Trophoblast cell (in vitro differentiated cells and primary cell): Measurements from ENCODE around the gene AWAT1. TPM values are rescaled to one million over a fixed set of nuclear protein-coding genes. Genes with fewer than 3 reads are reported as not detected.

ENCODE experiments used
- DNase-seq, 2 donors: peaks; one replicate each; pipeline ENCODE4 v3.0.0-alpha.2; 2016
- H2AFZ ChIP-seq: 2 replicates; pipeline ENCODE4 v1.6.1; 2013; ENCODE audit warnings: low read length, moderate library complexity, mild to moderate bottlenecking; ENCODE audit not compliant: insufficient read depth, poor library complexity
- H2AK5ac ChIP-seq: 2 replicates; pipeline ENCODE4 v1.6.1; 2013; ENCODE audit warnings: mild to moderate bottlenecking, low read length
- H2BK120ac ChIP-seq: 2 replicates; pipeline ENCODE4 v1.6.1; 2013; ENCODE audit warnings: low read length, mild to moderate bottlenecking, moderate library complexity; ENCODE audit not compliant: insufficient read depth, poor library complexity
- H2BK12ac ChIP-seq: 2 replicates; pipeline ENCODE4 v1.6.1; 2013; ENCODE audit warnings: mild to moderate bottlenecking, low read length, moderate library complexity
- H2BK5ac ChIP-seq: 2 replicates; pipeline ENCODE4 v1.6.1; 2013; ENCODE audit warnings: low read length, low read depth, moderate library complexity, mild to moderate bottlenecking; ENCODE audit not compliant: poor library complexity
- H3K14ac ChIP-seq: 2 replicates; pipeline ENCODE4 v1.6.1; 2013; ENCODE audit warnings: mild to moderate bottlenecking, low read length
- H3K18ac ChIP-seq: 2 replicates; pipeline ENCODE4 v1.6.1; 2013; ENCODE audit warnings: mild to moderate bottlenecking, low read length
- H3K23ac ChIP-seq: 2 replicates; pipeline ENCODE4 v1.6.1; 2013; ENCODE audit warnings: low read length
- H3K27ac ChIP-seq: 2 replicates; pipeline ENCODE4 v1.5.1; 2013; ENCODE audit warnings: low read depth, mild to moderate bottlenecking, inconsistent platforms, low read length, moderate library complexity
- H3K27me3 ChIP-seq: 2 replicates; pipeline ENCODE4 v1.6.1; 2013; ENCODE audit warnings: inconsistent platforms, mild to moderate bottlenecking, low read length, moderate library complexity; ENCODE audit not compliant: insufficient read depth
- H3K36me3 ChIP-seq, 2 experiments: 1 replicate in 1 of 2; 2 replicates in 1 of 2; pipeline ENCODE4 v1.6.1; 2013; ENCODE audit warnings: low read length in 2 of 2, mild to moderate bottlenecking in 2 of 2, moderate library complexity in 1 of 2; ENCODE audit not compliant: insufficient read depth in 2 of 2, control insufficient read depth in 1 of 2
- H3K4ac ChIP-seq: 2 replicates; pipeline ENCODE4 v1.6.1; 2013; ENCODE audit warnings: low read depth, mild to moderate bottlenecking, low read length, moderate library complexity
- H3K4me1 ChIP-seq, 2 experiments: 1 replicate in 1 of 2; 2 replicates in 1 of 2; pipeline ENCODE4 v1.6.1; 2013; ENCODE audit warnings: low read length in 2 of 2, mild to moderate bottlenecking in 2 of 2, moderate library complexity in 1 of 2; ENCODE audit not compliant: insufficient read depth in 2 of 2, control insufficient read depth in 1 of 2
- H3K4me2 ChIP-seq: 2 replicates; pipeline ENCODE4 v1.6.1; 2013; ENCODE audit warnings: inconsistent platforms, mild to moderate bottlenecking, low read length, moderate library complexity
- H3K4me3 ChIP-seq: 2 replicates; pipeline ENCODE4 v1.5.1; 2013; ENCODE audit warnings: mild to moderate bottlenecking, low read depth, low read length, inconsistent platforms
- H3K79me1 ChIP-seq: one replicate; pipeline ENCODE4 v1.6.1; 2013; ENCODE audit warnings: low read length
- H3K79me2 ChIP-seq: 2 replicates; pipeline ENCODE4 v1.6.1; 2013; ENCODE audit warnings: low read length, mild to moderate bottlenecking; ENCODE audit not compliant: control insufficient read depth, insufficient read depth, poor library complexity
- H3K9ac ChIP-seq: 2 replicates; pipeline ENCODE4 v1.6.1; 2013; ENCODE audit warnings: mild to moderate bottlenecking, low read length
- H3K9me3 ChIP-seq: 2 replicates; pipeline ENCODE4 v1.6.1; 2013; ENCODE audit warnings: low read depth, mild to moderate bottlenecking, control low read depth, inconsistent platforms, low read length; ENCODE audit not compliant: insufficient read depth
- H4K12ac ChIP-seq: 2 replicates; pipeline ENCODE4 v1.6.1; 2013; ENCODE audit warnings: low read depth, mild to moderate bottlenecking, low read length, moderate library complexity
- H4K8ac ChIP-seq: 2 replicates; pipeline ENCODE4 v1.6.1; 2013; ENCODE audit warnings: low read depth, mild to moderate bottlenecking, low read length, moderate library complexity
- H4K91ac ChIP-seq: one replicate; pipeline ENCODE4 v1.6.1; 2013; ENCODE audit warnings: low read depth, mild to moderate bottlenecking, low read length, moderate library complexity
- WGBS: extraction: QIAGEN DNeasy Blood & Tissue Kit; methylation state at CpG from one replicate; pipeline ENCODE4 v1.1.7; 2013; ENCODE audit warnings: missing lambda C conversion rate; ENCODE audit not compliant: insufficient read length, insufficient coverage; ENCODE audit errors: extremely low coverage; 5-methylcytosine and 5-hydroxymethylcytosine counted together
- polyA plus RNA-seq: library from polyadenylated mRNA; stranded (reverse); fragments of 200-250 nt; gene quantifications from 2 replicates; pipeline ENCODE4 v1.2.3, GENCODE V29; 2013

AWAT1 gene
- not detected in 2 replicates for polyA plus RNA-seq

GRCh38 chrX:70234355-70234754 is at the start of gene AWAT1:
Gene AWAT1 (plus strand): TSS chrX:70234655. CDS start chrX:70234696, 41 bp downstream.
- peak; percentile 15 to 19 for DNase-seq
- no peaks in the 10 kb centered on the region for H3K79me1 ChIP-seq
- no peak within 1 kb of the TSS for H3K14ac ChIP-seq
- H4K8ac ChIP-seq = no peak within 1 kb of the TSS
- no peak within 1 kb of the TSS for H3K23ac ChIP-seq
- no peak within 1 kb of the TSS for H2AFZ ChIP-seq
- no peaks in the 10 kb centered on the region for H3K27me3 ChIP-seq
- WGBS = no CpG with 5 or more reads among the region's 3 CpGs
- H3K4me1 ChIP-seq = no peaks in the 10 kb centered on the region
- H3K4me2 ChIP-seq = no peak within 1 kb of the TSS
- no peak within 1 kb of the TSS for H3K4me3 ChIP-seq
- H4K12ac ChIP-seq = no peak within 1 kb of the TSS
- no peaks in the 10 kb centered on the region for H3K79me2 ChIP-seq
- H4K91ac ChIP-seq = no peak within 1 kb of the TSS
- no peak within 1 kb of the TSS for H3K4ac ChIP-seq
- H3K27ac ChIP-seq = no peak within 1 kb of the TSS
- H3K36me3 ChIP-seq = no peaks in the 10 kb centered on the region
- H3K9me3 ChIP-seq = no peaks in the 10 kb centered on the region
- H2BK120ac ChIP-seq = no peak within 1 kb of the TSS
- H3K18ac ChIP-seq = no peak within 1 kb of the TSS
- no peak within 1 kb of the TSS for H3K9ac ChIP-seq
- no peak within 1 kb of the TSS for H2BK12ac ChIP-seq
- H2AK5ac ChIP-seq = no peak within 1 kb of the TSS
- H2BK5ac ChIP-seq = no peak within 1 kb of the TSS

- Histone ChIP-seq H3K79me2 (no peaks in the 10 kb centered on the region), H4K8ac (no peak overlapping the region), H3K18ac (no peak overlapping the region), H3K27me3 (no peaks in the 10 kb centered on the region), H3K14ac (no peak overlapping the region), H2AFZ (no peak overlapping the region), H3K23ac (no peak overlapping the region), H3K79me1 (no peaks in the 10 kb centered on the region), H3K9me3 (no peaks in the 10 kb centered on the region), H3K4me2 (no peak overlapping the region), H2AK5ac (no peak overlapping the region), H3K4me3 (no peak overlapping the region), H3K4ac (no peak overlapping the region), H3K4me1 (no peaks in the 10 kb centered on the region), H2BK120ac (no peak overlapping the region), H4K91ac (no peak overlapping the region), H4K12ac (no peak overlapping the region), H2BK12ac (no peak overlapping the region), H2BK5ac (no peak overlapping the region), H3K36me3 (no peaks in the 10 kb centered on the region), H3K27ac (no peak overlapping the region), H3K9ac (no peak overlapping the region)
- DNase-seq = no peak
Observed at GRCh38 chrX:70190225-70190624, 44.2 kb upstream of the AWAT1 start.

- H2AFZ ChIP-seq = no peak overlapping the region
- H3K23ac ChIP-seq = no peak overlapping the region
- H3K9ac ChIP-seq = no peak overlapping the region
- no peak overlapping the region for H4K91ac ChIP-seq
- no peak overlapping the region for H3K18ac ChIP-seq
- H3K4me3 ChIP-seq = no peak overlapping the region
- no peak overlapping the region for H2BK120ac ChIP-seq
- no peak overlapping the region for H3K4ac ChIP-seq
- H3K79me2 ChIP-seq = no peaks in the 10 kb centered on the region
- no peaks in the 10 kb centered on the region for H3K27me3 ChIP-seq
- no CpG with 5 or more reads among the region's 12 CpGs for WGBS
- no peak overlapping the region for H3K14ac ChIP-seq
- H3K4me1 ChIP-seq = no peaks in the 10 kb centered on the region
- no peak overlapping the region for H3K27ac ChIP-seq
- DNase-seq = peak; percentile 43 to 77
- no peaks in the 10 kb centered on the region for H3K79me1 ChIP-seq
- no peak overlapping the region for H3K4me2 ChIP-seq
- H3K9me3 ChIP-seq = no peaks in the 10 kb centered on the region
- H4K12ac ChIP-seq = no peak overlapping the region
- H3K36me3 ChIP-seq = no peaks in the 10 kb centered on the region
- H2BK5ac ChIP-seq = no peak overlapping the region
- H2AK5ac ChIP-seq = no peak overlapping the region
- no peak overlapping the region for H4K8ac ChIP-seq
- H2BK12ac ChIP-seq = no peak overlapping the region
Observed at GRCh38 chrX:70196961-70197720, 37.3 kb upstream of the AWAT1 start.

- H3K4ac ChIP-seq = no peak overlapping the region
- no peak overlapping the region for H4K8ac ChIP-seq
- no peaks in the 10 kb centered on the region for H3K4me1 ChIP-seq
- no peaks in the 10 kb centered on the region for H3K36me3 ChIP-seq
- no peak overlapping the region for H2BK120ac ChIP-seq
- H3K18ac ChIP-seq = no peak overlapping the region
- H3K79me2 ChIP-seq = no peaks in the 10 kb centered on the region
- no peak overlapping the region for H3K27ac ChIP-seq
- no peak for DNase-seq
- WGBS = no CpG with 5 or more reads among the region's 5 CpGs
- H3K14ac ChIP-seq = no peak overlapping the region
- no peak overlapping the region for H3K4me2 ChIP-seq
- H2AFZ ChIP-seq = no peak overlapping the region
- H3K9me3 ChIP-seq = no peaks in the 10 kb centered on the region
- no peaks in the 10 kb centered on the region for H3K79me1 ChIP-seq
- no peak overlapping the region for H2AK5ac ChIP-seq
- no peak overlapping the region for H3K23ac ChIP-seq
- no peak overlapping the region for H2BK12ac ChIP-seq
- no peaks in the 10 kb centered on the region for H3K27me3 ChIP-seq
- no peak overlapping the region for H3K9ac ChIP-seq
- H4K91ac ChIP-seq = no peak overlapping the region
- no peak overlapping the region for H4K12ac ChIP-seq
- no peak overlapping the region for H3K4me3 ChIP-seq
- H2BK5ac ChIP-seq = no peak overlapping the region
Observed at GRCh38 chrX:70201732-70202131, 32.7 kb upstream of the AWAT1 start.
